Progenitor cell of endocrine pancreas (in vitro differentiated cells): ENCODE measurements around the gene SH3BGRL. TPM values are rescaled to one million over a fixed set of nuclear protein-coding genes. Genes with fewer than 3 reads are reported as not detected.
"Not testable (repeated sequence)": the region's sequence is repeated elsewhere in the genome, so short reads cannot be mapped to it uniquely, and the experiment has no call there.

Source experiments
- DNase-seq: peaks from one replicate; pipeline ENCODE4 v3.0.0; 2021; ENCODE audit warnings: low spot score; ENCODE audit not compliant: unreplicated experiment
- H3K27ac Mint-ChIP-seq: 2 replicates; pipeline ENCODE4 v1.8.0; 2021; ENCODE audit warnings: mild to moderate bottlenecking, moderate library complexity, mixed read lengths
- H3K27me3 Mint-ChIP-seq: 2 replicates; pipeline ENCODE4 v1.8.0; 2021; ENCODE audit warnings: mixed read lengths
- H3K36me3 Mint-ChIP-seq: 2 replicates; pipeline ENCODE4 v1.8.0; 2022; ENCODE audit warnings: mixed read lengths; ENCODE audit not compliant: insufficient read depth
- H3K4me1 Mint-ChIP-seq: 2 replicates; pipeline ENCODE4 v1.8.0; 2021; ENCODE audit warnings: low read depth, mixed read lengths
- H3K4me3 Mint-ChIP-seq: 2 replicates; pipeline ENCODE4 v1.8.0; 2021; ENCODE audit warnings: low read depth, mild to moderate bottlenecking, moderate library complexity, mixed read lengths
- H3K9me3 Mint-ChIP-seq: 2 replicates; pipeline ENCODE4 v1.8.0; 2021; ENCODE audit warnings: low read depth, mixed read lengths
- CTCF ChIP-seq: fragments of 200-600 bp; sonication (generic); IDR thresholded peaks from one replicate; pipeline ENCODE4 v1.5.0; 2021; ENCODE audit warnings: antibody characterized with exemption, mild to moderate bottlenecking; ENCODE audit not compliant: unreplicated experiment
- total RNA-seq: library from RNA; stranded (reverse); gene quantifications from 2 replicates; pipeline ENCODE4 v1.2.1, GENCODE V29; 2021

The SH3BGRL gene
- total RNA-seq, 1 donor from 2014 or later: 105 TPM

GRCh38 chrX:81308086-81308829, 106.4 kb downstream of the SH3BGRL start:
- peaks cover 63% of the 10 kb centered on the region for H3K9me3 Mint-ChIP-seq
- TF ChIP-seq CTCF: no peak

GRCh38 chrX:81316163-81316562, 114.3 kb downstream of the SH3BGRL start:
- peaks cover 24% of the 10 kb centered on the region for H3K36me3 Mint-ChIP-seq
- no peaks in the 10 kb centered on the region for H3K4me1 Mint-ChIP-seq
- H3K27me3 Mint-ChIP-seq: no peaks in the 10 kb centered on the region
- H3K4me3 Mint-ChIP-seq: no peak overlapping the region
- H3K9me3 Mint-ChIP-seq: peaks cover 56% of the 10 kb centered on the region
- DNase-seq: no peak
- TF ChIP-seq CTCF: no peak
- peak overlapping the region; percentile 1 for H3K27ac Mint-ChIP-seq

More at GRCh38 chrX:81308086-81308829, 106.4 kb downstream of the SH3BGRL start:
- no peaks in the 10 kb centered on the region for H3K27me3 Mint-ChIP-seq
- H3K27ac Mint-ChIP-seq: no peak overlapping the region
- H3K36me3 Mint-ChIP-seq: peaks cover 11% of the 10 kb centered on the region
- H3K4me3 Mint-ChIP-seq: no peak overlapping the region
- H3K4me1 Mint-ChIP-seq: no peaks in the 10 kb centered on the region
- no peak for DNase-seq

GRCh38 chrX:81331653-81332052, 129.8 kb downstream of the SH3BGRL start:
- H3K27me3 Mint-ChIP-seq, H3K4me3 Mint-ChIP-seq, H3K36me3 Mint-ChIP-seq, DNase-seq, H3K27ac Mint-ChIP-seq, H3K4me1 Mint-ChIP-seq: not testable (repeated sequence)
- peaks cover 46% of the 10 kb centered on the region for H3K9me3 Mint-ChIP-seq

- H3K27me3 Mint-ChIP-seq: no peaks in the 10 kb centered on the region
- peaks cover 36% of the 10 kb centered on the region for H3K9me3 Mint-ChIP-seq
- peaks cover 4% of the 10 kb centered on the region for H3K36me3 Mint-ChIP-seq
- peak overlapping the region; percentile 49 for H3K27ac Mint-ChIP-seq
- no peak for TF ChIP-seq CTCF
- H3K4me3 Mint-ChIP-seq: no peak overlapping the region
- no peaks in the 10 kb centered on the region for H3K4me1 Mint-ChIP-seq
- DNase-seq: no peak
These were observed 134.7 kb downstream of the SH3BGRL start for GRCh38 chrX:81336455-81337152.

GRCh38 chrX:81337805-81338204, 135.9 kb downstream of the SH3BGRL start:
- Mint-ChIP-seq H3K27ac (no peak overlapping the region), H3K4me1 (no peaks in the 10 kb centered on the region), H3K27me3 (no peaks in the 10 kb centered on the region), H3K4me3 (no peak overlapping the region), H3K36me3 (peaks cover 4% of the 10 kb centered on the region), H3K9me3 (peaks cover 36% of the 10 kb centered on the region)
- no peak for DNase-seq
- no peak for TF ChIP-seq CTCF
